Right cardiac atrium (tissue), 5 donors: Measurements from ENCODE around the gene GMCL2. TPM values are rescaled to one million over a fixed set of nuclear protein-coding genes. Genes with fewer than 3 reads are reported as not detected.

Experiments
- ATAC-seq, 2 donors: fragments of 200-7000 bp; cut with Tn5 transposase; one replicate each; pipeline versions ENCODE4 v1.8.0 to v1.9.1; 2020; ENCODE audit warnings: moderate library complexity in 2 of 2, mild to moderate bottlenecking in 1 of 2
- DNase-seq, 3 donors: peaks; one replicate each; pipeline ENCODE4 v3.0.0-alpha.2; 2020
- H3K27ac ChIP-seq: one replicate; pipeline ENCODE4 v1.5.1; 2013; ENCODE audit warnings: mild to moderate bottlenecking, low read length, control low read depth, moderate library complexity
- H3K27me3 ChIP-seq: one replicate; pipeline ENCODE4 v1.6.1; 2013; ENCODE audit not compliant: control insufficient read depth, insufficient read depth
- H3K4me1 ChIP-seq: one replicate; pipeline ENCODE4 v1.6.1; 2013; ENCODE audit warnings: low read length; ENCODE audit not compliant: control insufficient read depth, insufficient read depth
- H3K4me3 ChIP-seq: one replicate; pipeline ENCODE4 v1.5.1; 2013; ENCODE audit warnings: low read length, control low read depth
- H3K9me3 ChIP-seq: one replicate; pipeline ENCODE4 v1.6.1; 2013; ENCODE audit warnings: low read length; ENCODE audit not compliant: control insufficient read depth
- WGBS: extraction: QIAGEN DNeasy Blood & Tissue Kit; methylation state at CpG from one replicate; pipeline ENCODE4 v1.1.7; 2013; 5-methylcytosine and 5-hydroxymethylcytosine counted together
- intact Hi-C, 4 donors: fragments of 100-400 bp; cut with DNase I; formaldehyde crosslinking; loops; one replicate each; pipeline versions ENCODE4 v1.11.0 to v1.14.0; 2022 to 2023
- polyA plus RNA-seq: library from polyadenylated mRNA; stranded (reverse); fragments of 200-250 nt; gene quantifications from one replicate; pipeline ENCODE4 v1.2.3, GENCODE V29; 2013
- total RNA-seq, 4 donors: library from RNA; stranded (reverse); fragmentation: NEBNext Ultra II Directional; extraction: Animal tissue kit (Norgen Biotek cat#: 25700); gene quantifications; one replicate each; pipeline ENCODE4 v1.2.1, GENCODE V29; 2021
- donor health status: healthy with polysubstance abuse.
- donor health status: DM: no; HTN: yes; CAD: no.
- donor health status: DM: no; HTN: no; CAD: no.
- donor health status: DM: no; HTN: yes; CAD: no; lungs with severe emphysema.
- donor health status: DM: yes; HTN: yes; CAD: no.

GMCL2 gene
- total and polyA plus RNA-seq, 5 donors, result not detected

- H3K27me3 ChIP-seq, result no peaks in the 10 kb centered on the region
- no peaks in the 10 kb centered on the region for H3K9me3 ChIP-seq
- intact Hi-C loops, result no loop called here
- no peak overlapping the region for H3K27ac ChIP-seq
- H3K4me1 ChIP-seq, result no peaks in the 10 kb centered on the region
- 81% methylated on average over 3 of the region's 3 CpGs for WGBS
- ATAC-seq (no peak), DNase-seq (no peak)
- H3K4me3 ChIP-seq, result no peak overlapping the region
These were observed 31.7 kb upstream of the GMCL2 start for GRCh38 chr5:178218827-178219226.

- Histone ChIP-seq H3K9me3 (no peaks in the 10 kb centered on the region), H3K27ac (no peak overlapping the region), H3K27me3 (no peaks in the 10 kb centered on the region), H3K4me1 (no peaks in the 10 kb centered on the region), H3K4me3 (no peak overlapping the region)
- ATAC-seq (no peak), DNase-seq (no peak)
- intact Hi-C loops, result no loop called here
- 74% methylated on average over 5 of the region's 5 CpGs for WGBS
These were observed 31.1 kb upstream of the GMCL2 start for GRCh38 chr5:178218237-178218776.

- no peak for DNase-seq
- 93% methylated on average over 3 of the region's 3 CpGs for WGBS
- H3K27me3 ChIP-seq, result no peaks in the 10 kb centered on the region
- H3K27ac ChIP-seq, result no peak overlapping the region
- no peak for ATAC-seq
- no peaks in the 10 kb centered on the region for H3K4me1 ChIP-seq
- H3K4me3 ChIP-seq, result no peak overlapping the region
- H3K9me3 ChIP-seq, result no peaks in the 10 kb centered on the region
- intact Hi-C loops, result no loop called here
These were observed 29.6 kb upstream of the GMCL2 start for GRCh38 chr5:178216779-178217178.

GRCh38 chr5:178216088-178216534 lies 28.9 kb upstream of the GMCL2 start:
- Histone ChIP-seq H3K27me3 (no peaks in the 10 kb centered on the region), H3K27ac (no peak overlapping the region), H3K4me1 (no peaks in the 10 kb centered on the region), H3K9me3 (no peaks in the 10 kb centered on the region), H3K4me3 (no peak overlapping the region)
- ATAC-seq (no peak), DNase-seq (no peak)
- 88% methylated on average over 5 of the region's 5 CpGs for WGBS
- intact Hi-C loops, result no loop called here

- no peaks in the 10 kb centered on the region for H3K9me3 ChIP-seq
- H3K4me3 ChIP-seq, result no peak overlapping the region
- DNase-seq, result no peak
- no peaks in the 10 kb centered on the region for H3K4me1 ChIP-seq
- intact Hi-C loops, result no loop called here
- no peak overlapping the region for H3K27ac ChIP-seq
- peak; percentile 13 to 21 for ATAC-seq
- H3K27me3 ChIP-seq, result no peaks in the 10 kb centered on the region
- WGBS, result 73% methylated on average over 13 of the region's 13 CpGs
These were observed 28.3 kb upstream of the GMCL2 start for GRCh38 chr5:178215280-178216002.

- DNase-seq, result no peak
- 91% methylated on average over 6 of the region's 6 CpGs for WGBS
- H3K27ac ChIP-seq, result no peak overlapping the region
These were observed 27.1 kb upstream of the GMCL2 start for GRCh38 chr5:178214160-178214803.

GRCh38 chr5:178213748-178214151 lies 26.6 kb upstream of the GMCL2 start:
- ATAC-seq, result no peak
- H3K27ac ChIP-seq, result no peak overlapping the region
- intact Hi-C loops, result no loop called here
- no peaks in the 10 kb centered on the region for H3K27me3 ChIP-seq
- H3K4me3 ChIP-seq, result no peak overlapping the region
- 73% methylated on average over 8 of the region's 8 CpGs for WGBS
- H3K9me3 ChIP-seq, result no peaks in the 10 kb centered on the region
- no peak for DNase-seq
- H3K4me1 ChIP-seq, result no peaks in the 10 kb centered on the region

More at GRCh38 chr5:178214160-178214803, 27.1 kb upstream of the GMCL2 start:
- no peak for ATAC-seq
- no peaks in the 10 kb centered on the region for H3K27me3 ChIP-seq
- intact Hi-C loops, result no loop called here
- H3K4me3 ChIP-seq, result no peak overlapping the region
- no peaks in the 10 kb centered on the region for H3K9me3 ChIP-seq
- no peaks in the 10 kb centered on the region for H3K4me1 ChIP-seq

GRCh38 chr5:178213003-178213461 lies 25.9 kb upstream of the GMCL2 start:
- H3K4me1 ChIP-seq, result no peaks in the 10 kb centered on the region
- intact Hi-C loops, result no loop called here
- no peaks in the 10 kb centered on the region for H3K27me3 ChIP-seq
- 67% methylated on average over 4 of the region's 4 CpGs for WGBS
- no peak for DNase-seq
- H3K4me3 ChIP-seq, result no peak overlapping the region
- no peak overlapping the region for H3K27ac ChIP-seq
- H3K9me3 ChIP-seq, result no peaks in the 10 kb centered on the region
- ATAC-seq, result no peak

- ATAC-seq (no peak), DNase-seq (no peak)
- Histone ChIP-seq H3K27me3 (no peaks in the 10 kb centered on the region), H3K4me3 (no peak overlapping the region), H3K27ac (no peak overlapping the region), H3K9me3 (no peaks in the 10 kb centered on the region), H3K4me1 (no peaks in the 10 kb centered on the region)
- WGBS, result 89% methylated on average over 3 of the region's 3 CpGs
- intact Hi-C loops, result no loop called here
These were observed 25.3 kb upstream of the GMCL2 start for GRCh38 chr5:178212241-178213002.

- no peak overlapping the region for H3K27ac ChIP-seq
- no peak overlapping the region for H3K4me3 ChIP-seq
- intact Hi-C loops, result no loop called here
- no peak for ATAC-seq
- WGBS, result 65% methylated on average over 8 of the region's 8 CpGs
- H3K9me3 ChIP-seq, result no peaks in the 10 kb centered on the region
- peaks cover 3% of the 10 kb centered on the region for H3K4me1 ChIP-seq
- no peak for DNase-seq
- H3K27me3 ChIP-seq, result no peaks in the 10 kb centered on the region
These were observed 24.2 kb upstream of the GMCL2 start for GRCh38 chr5:178211095-178212048.
